HG03469 (cell line): ENCODE data around the gene POU2AF2.

Source experiments
- ATAC-seq: cut with Tn5 transposase; IDR thresholded peaks from one replicate; pipeline ENCODE4 v1.9.1; 2021; ENCODE audit warnings: mild to moderate bottlenecking, moderate library complexity, moderate number of reproducible peaks; ENCODE audit not compliant: unreplicated experiment

POU2AF2 gene

DNA sequence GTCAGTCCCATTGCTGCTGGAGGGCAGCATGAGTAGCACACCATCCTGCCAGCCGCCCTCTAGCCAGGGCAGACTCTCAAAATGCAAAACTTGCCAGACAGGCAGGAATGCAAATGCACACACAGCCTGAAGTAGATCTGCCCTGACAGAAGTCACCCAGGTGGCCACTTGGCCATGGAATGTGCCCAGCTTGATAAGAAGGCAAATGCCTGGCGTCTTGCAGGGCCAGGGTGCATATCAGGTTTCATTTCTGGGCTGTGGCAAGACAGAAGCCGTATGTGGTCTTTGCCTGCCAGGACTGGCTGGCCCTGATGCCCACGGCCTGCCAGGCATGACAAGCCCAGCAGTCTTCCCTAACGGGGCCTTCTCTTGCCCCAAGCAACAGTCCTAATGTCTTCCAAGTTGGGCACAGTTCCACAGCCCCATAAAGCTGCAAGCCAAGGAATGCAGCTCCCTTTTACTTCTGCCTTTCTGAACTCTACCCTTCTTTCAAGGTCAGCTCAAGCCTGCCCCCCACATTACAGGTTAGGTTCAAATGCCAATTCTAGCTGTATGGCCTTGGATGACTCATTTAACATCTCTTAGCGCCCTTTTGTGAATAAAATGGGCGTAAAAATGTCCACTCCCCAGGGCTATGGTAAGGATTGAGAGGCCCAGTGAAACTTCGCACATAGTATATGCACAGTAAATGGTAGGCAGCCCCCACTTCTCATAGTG lies 82.5 kb downstream of the POU2AF2 start:
- ATAC-seq, result no peak

DNA sequence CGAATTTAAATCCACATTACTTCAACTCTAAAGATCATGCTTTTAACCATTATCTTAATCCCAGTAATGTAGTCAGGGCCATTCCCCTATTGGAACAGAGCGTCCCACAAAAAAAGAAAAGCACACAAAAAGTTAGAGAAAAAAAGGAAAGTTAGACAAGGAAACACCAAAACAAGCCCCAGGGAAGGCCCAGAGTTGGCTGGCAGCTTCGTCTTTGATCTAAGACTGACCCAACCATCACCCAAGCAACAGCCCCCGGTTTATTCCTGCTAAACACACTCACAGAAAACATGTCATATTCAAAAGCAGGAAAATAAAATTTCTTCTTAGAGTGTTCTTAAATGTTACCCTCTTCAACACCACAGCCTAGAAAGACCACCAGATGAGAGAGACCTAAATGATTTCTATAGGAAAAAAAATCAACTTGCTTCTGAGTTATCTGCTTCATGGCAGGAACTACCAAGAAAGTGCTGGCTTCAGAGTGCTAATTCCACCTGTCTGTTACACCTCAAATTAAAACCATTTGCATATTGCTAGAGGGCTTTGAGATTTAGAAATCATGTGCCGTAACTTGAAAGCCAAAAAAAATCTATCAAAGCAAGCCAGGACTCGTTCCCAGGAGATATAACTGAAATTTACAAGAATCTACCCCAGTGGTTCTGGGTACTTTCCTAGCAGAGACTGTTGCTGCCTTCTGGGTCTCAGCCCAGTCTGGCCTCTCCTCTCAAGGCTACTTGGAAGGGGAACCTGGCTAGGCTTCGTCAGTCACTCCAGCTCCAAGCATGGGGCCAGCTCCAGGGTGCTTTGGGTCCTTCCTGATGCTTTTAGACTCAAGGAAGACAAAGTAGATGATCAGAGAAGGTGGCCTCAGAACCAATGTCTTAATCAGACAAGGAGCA lies 84.0 kb downstream of the POU2AF2 start:
- no peak for ATAC-seq

DNA sequence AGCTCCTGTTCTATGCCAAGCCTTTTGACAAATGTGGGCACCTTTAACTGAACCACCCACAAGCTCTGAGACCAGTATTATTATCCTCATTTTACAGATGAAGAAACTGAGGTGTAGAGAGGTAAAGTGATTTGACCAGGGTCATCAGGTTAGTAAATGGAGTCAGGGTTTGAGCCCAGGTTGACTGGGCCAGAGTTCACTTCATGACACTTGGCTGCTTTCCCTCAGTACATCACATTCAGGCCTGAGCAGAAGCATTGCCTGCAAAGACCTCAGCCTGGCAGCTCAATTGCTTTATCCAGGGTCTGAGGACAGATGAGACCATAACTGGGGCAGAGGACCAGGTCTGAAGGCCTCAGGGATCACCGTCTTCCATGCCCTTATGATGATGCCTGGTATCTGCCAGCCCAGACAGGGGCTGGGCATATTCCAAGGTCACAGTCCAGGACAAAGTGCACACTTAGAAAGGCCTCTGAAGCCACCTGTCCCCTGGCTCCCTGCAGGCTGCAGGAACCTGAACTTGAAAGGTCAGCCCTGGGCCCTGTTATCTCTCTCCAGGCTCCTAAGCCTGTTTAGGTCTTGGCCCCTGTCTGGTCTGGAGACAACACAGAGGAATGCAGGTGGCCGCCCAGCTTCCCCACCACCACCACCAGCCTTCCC lies 84.8 kb downstream of the POU2AF2 start:
- no peak for ATAC-seq

DNA sequence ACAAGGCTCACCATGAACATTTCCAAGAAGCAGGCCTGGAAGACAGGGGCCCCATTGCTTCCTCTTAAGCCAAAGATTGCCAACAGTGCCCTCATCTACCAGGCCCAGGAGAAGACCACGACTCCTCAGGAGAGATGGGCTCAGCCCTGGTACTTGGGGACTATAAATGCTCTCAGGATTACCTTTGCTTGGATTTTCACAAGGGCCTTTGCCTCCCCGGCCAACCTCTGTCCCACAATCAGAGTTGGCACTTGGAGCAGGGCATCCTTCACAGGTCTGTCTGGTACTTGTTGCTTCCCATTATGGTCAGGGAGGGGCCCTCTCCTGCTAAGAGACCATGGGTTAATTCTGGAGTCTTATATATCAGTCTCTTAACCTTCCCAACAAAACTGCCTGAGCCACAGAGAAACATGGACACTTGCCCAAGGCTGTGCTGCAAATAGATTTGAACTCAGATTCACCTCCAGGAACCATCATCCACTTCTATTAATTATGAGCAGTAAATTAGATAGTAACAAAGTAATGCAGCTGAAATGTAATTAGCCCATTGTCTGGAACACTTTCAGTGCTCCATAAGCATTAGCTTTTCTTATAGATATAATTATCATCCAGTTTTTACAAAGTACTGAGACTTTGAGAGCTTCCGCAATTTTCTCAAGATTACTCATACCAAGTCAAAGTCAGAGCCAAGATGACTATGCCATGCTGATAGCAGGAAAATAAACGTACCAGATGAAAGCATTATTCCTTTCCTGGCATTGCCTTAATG lies 86.4 kb downstream of the POU2AF2 start:
- no peak for ATAC-seq

DNA sequence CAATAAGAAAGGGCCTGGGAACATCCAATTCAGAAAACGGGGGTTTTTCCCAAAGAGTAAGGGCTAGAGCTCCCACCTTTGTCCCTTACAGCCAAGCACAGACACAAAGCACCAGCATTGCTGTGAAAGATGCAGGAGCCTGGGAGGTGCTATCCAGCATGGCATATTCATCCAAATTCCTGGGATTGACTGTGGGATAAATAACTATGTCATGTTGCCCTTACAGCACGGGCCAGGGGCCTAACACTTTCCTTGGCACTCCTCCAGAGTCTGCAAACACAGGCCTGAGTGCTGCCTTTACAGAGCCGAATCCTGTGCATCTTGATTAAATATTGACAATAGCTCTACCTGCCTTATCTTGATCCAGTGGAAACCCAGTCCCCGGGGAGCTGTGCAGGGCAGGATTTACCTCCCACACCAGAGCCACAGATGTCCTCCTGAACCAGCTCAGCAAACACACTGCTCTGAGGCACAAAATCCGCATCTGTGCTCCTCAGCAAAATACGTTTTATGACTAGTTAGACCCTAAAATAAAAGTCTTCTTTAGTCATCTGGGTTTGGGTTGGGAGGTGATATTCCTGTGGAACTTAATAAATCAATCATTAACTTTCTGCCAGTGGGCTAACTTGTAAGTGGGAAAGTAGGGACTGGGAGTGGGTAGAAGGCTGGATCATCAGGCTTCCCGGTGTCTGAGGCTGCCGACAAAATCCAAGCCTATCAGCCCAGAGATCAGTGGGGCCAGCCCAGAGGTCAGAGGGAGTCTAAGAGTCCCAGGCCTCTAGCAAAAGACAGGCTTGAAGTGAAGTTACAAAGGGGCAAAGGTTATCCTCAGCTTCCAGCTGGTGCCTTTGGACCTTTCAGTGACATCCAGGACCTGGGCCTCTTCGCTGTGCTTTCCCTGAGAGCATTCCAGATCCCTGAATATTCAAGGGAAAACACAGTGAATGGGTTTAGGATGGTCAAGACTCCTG lies 89.3 kb downstream of the POU2AF2 start:
- no peak for ATAC-seq

DNA sequence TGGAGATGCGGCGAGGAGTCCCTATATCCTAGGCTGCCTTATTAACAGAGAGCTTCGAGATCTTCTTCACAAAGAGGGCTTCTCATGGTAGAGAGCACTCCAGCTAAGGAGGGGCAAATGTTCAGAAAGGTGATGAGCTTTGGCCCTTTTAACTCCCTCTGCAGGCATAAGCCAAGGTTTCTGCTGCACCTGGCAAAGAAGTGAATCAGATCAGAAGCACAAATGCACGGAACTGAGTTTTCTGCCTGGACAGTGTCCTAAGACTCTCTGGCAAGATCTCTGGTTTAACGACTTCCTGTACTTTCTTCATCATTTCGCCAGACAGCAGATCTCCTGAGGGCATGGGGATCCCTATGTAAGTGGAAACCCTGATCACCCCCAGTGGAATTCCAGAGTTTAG lies 90.0 kb downstream of the POU2AF2 start:
- ATAC-seq, result no peak
